ENCODE data around the gene C3orf49. TPM values are rescaled to one million over a fixed set of nuclear protein-coding genes. Genes with fewer than 3 reads are reported as not detected.
A peak's percentile ranks its signal among the peaks of the same experiment; 100 is the strongest.

The C3orf49 gene
- total and polyA plus RNA-seq, 9 of the 15 experiments (the other 6 are each of a cell fraction or from before 2014, with no cell fraction given): not detected

- no peak for FAIRE-seq
- ATAC-seq: no peak; the same call in 2 of the 3 replicates
- no TSS peak for BruUV-seq (replicated peaks)
- H3K36me3 ChIP-seq (ENCODE audit: control insufficient read depth, insufficient read depth, low read length): peaks cover 13% of the 10 kb centered on the region; the same call in 2 of the 3 replicates
- H3K9me1 ChIP-seq (ENCODE audit: control insufficient read depth, insufficient read depth, low read length): no peaks in the 10 kb centered on the region
- peaks cover 1% of the 10 kb centered on the region; the same call in 1 of the 3 replicates for H3K79me2 ChIP-seq (ENCODE audit: control insufficient read depth, insufficient read depth, low read length)
- ChIA-PET POLR2A (no interaction called here), CTCF (ENCODE audit: low intra/inter-chr PET ratio) (no interaction called here)
- H3K4me3 ChIP-seq: no peak overlapping the region
- in situ Hi-C loops (cut with MboI): no loop called here
- no peak overlapping the region for H3K9ac ChIP-seq (ENCODE audit: insufficient read depth in 1 of 2, low read depth in 2 of 2, low read length in 2 of 2)
- intact Hi-C loops (cut with micrococcal nuclease): no loop called here
- H3K27me3 ChIP-seq (ENCODE audit: control insufficient read depth in 2 of 2, insufficient read depth in 2 of 2, low read length in 2 of 2): no peaks in the 10 kb centered on the region
- no peak overlapping the region for H2AFZ ChIP-seq (ENCODE audit: low read depth, low read length)
- WGBS (ENCODE audit: insufficient coverage, low coverage, missing lambda C conversion rate): 17% methylated on average over 4 of the region's 5 CpGs
- DNase-seq (ENCODE audit: extremely low read depth in 1 of 4, low spot score in 3 of 4): no peak
- H3K27ac ChIP-seq (ENCODE audit: extremely low read depth, low read depth, low read length): no peak overlapping the region
- no peaks in the 10 kb centered on the region for H4K20me1 ChIP-seq (replicated peaks; ENCODE audit: control insufficient read depth, insufficient read depth, low read length)
- TF ChIP-seq JUND (IDR thresholded peaks at IDR 0.05; ENCODE audit: borderline replicate concordance, low read depth, low read length) (no peak), JUND (tag; IDR thresholded peaks at IDR 0.05; ENCODE audit: borderline replicate concordance, low read depth, low read length) (no peak), ZBTB11 (CRISPR knock-in tag; IDR thresholded peaks at IDR 0.05) (0 out of 6 replicates have a peak, but pooled peaks of 1 of the 3 experiments have one; percentile 38)
- peaks cover 0 to 4% of the 10 kb centered on the region in 2 experiments; a peak in 2 of 5 replicates for H3K4me1 ChIP-seq (replicated peaks in 1 of 2; ENCODE audit: control insufficient read depth in 2 of 2, insufficient read depth in 2 of 2, low read length in 2 of 2)
- H3K9me3 ChIP-seq (replicated peaks; ENCODE audit: control insufficient read depth, insufficient read depth, low read depth, low read length): no peaks in the 10 kb centered on the region
- no peak overlapping the region for H3K4me2 ChIP-seq (ENCODE audit: insufficient read depth, low read length)
Measured at GRCh38 chr3:63895422-63896189, 76.5 kb downstream of the C3orf49 start.

Measured in K562 (cell line).